Measurements from ENCODE around the gene SST.

SST gene

DNA sequence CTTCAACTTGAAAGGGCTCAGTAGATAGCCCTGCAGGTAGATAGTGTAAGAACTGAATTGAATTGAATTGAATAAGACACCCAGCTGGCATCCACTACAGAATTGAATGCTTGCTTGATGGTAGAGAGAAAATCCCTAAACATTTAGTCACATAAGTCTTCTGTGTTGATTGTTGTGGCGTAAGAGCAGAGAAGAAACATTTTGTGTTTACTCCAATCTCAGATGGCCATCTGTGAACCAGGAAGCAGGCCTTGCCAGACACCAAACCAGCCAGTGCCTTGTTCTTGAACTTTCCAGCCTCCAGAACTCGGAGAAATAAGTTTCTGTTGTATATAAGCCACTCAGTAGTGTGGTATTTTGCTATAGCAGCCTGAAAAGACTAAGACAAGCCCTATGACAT lies 43.6 kb downstream of the SST start:
- no peak for DNase-seq

DNA sequence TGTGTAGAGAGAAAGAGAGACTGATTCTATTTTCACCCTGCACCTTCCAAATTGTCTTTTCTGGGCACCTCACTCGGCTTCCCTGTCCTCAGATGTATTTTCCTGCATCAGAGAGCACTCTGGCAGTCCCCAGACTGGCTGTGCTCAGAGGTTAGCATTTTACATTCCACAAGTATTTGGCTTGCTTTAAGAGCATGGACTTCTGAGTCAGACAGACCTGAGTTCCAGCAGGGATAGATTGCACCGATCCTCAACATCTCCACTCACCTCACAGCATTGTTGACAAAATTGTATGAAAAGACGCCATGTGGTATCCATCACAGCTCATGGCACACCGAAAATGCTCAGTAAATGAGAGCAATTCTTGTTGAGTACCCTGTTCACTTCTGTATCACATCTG lies 45.6 kb downstream of the SST start:
- DNase-seq, result no peak

DNA sequence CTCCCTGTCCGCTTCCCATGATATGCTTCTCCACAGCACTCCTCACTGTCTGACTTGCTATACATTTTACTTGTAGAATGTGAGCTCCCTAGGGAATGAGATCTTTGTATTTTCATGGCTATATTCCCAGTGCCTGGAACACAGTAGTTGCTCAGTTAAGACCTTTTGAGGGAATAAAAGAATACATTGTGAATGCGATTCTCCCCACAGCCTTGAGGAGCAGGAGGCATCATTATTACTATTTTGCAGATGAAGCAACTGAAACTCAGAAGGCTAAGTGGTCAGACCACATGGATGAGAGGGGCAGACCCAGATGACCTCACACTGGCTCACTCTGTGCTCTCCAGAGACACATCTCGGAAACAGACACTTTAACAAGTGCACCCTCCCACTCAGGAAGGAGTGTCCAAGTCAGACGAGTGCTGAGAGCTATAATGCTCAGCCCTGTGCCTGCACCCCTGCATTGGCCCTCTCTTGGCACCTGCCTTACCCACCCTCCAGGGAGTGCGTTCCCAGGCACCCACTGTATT lies 46.8 kb downstream of the SST start:
- no peak for DNase-seq

DNA sequence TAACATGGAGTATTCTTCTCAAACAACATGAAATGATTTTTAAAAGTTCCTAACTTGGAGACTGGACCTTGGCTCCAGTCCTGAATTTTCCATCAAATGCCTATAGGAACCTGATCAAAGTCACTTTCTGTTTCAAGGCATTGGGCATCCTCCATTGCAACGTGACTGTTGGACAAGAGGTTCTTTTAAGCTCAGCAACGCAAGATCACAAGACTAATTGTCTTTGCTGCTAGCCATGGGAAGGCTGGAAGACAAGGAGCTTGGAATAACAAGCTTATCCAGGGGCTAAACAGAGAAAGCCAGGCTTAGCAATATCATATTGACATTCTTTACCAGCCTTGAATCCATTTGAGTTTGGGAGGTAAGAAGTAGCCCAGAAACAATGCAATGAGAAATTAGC lies 48.3 kb downstream of the SST start:
- no peak for DNase-seq

DNA sequence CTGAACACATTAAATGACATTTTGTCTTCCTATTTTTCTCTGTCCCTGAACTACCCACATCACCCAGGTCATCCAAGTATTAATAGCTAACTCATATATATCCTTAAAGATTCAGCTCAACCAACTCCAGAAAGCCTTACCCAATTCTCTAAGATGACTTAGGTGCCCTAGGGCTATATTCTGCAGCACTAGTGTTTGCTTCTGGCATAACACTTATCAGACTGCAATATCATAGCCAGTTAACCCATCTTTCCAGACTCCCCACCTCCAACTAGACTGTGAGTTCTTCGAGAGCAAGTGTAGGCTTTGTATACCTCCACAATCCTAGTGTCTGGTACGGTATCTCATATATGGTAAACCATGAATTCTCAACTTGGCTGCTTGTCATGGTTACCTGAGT lies 50.7 kb downstream of the SST start:
- no peak for DNase-seq

Measured in CD4-positive, alpha-beta T cell treated with Interferon gamma for 1 hour (primary cell).